Measurements from ENCODE around the gene AGTPBP1. TPM values are rescaled to one million over a fixed set of nuclear protein-coding genes. Genes with fewer than 3 reads are reported as not detected.
"Not testable (repeated sequence)": the region's sequence is repeated elsewhere in the genome, so short reads cannot be mapped to it uniquely, and the experiment has no call there.

AGTPBP1 gene, protein sequence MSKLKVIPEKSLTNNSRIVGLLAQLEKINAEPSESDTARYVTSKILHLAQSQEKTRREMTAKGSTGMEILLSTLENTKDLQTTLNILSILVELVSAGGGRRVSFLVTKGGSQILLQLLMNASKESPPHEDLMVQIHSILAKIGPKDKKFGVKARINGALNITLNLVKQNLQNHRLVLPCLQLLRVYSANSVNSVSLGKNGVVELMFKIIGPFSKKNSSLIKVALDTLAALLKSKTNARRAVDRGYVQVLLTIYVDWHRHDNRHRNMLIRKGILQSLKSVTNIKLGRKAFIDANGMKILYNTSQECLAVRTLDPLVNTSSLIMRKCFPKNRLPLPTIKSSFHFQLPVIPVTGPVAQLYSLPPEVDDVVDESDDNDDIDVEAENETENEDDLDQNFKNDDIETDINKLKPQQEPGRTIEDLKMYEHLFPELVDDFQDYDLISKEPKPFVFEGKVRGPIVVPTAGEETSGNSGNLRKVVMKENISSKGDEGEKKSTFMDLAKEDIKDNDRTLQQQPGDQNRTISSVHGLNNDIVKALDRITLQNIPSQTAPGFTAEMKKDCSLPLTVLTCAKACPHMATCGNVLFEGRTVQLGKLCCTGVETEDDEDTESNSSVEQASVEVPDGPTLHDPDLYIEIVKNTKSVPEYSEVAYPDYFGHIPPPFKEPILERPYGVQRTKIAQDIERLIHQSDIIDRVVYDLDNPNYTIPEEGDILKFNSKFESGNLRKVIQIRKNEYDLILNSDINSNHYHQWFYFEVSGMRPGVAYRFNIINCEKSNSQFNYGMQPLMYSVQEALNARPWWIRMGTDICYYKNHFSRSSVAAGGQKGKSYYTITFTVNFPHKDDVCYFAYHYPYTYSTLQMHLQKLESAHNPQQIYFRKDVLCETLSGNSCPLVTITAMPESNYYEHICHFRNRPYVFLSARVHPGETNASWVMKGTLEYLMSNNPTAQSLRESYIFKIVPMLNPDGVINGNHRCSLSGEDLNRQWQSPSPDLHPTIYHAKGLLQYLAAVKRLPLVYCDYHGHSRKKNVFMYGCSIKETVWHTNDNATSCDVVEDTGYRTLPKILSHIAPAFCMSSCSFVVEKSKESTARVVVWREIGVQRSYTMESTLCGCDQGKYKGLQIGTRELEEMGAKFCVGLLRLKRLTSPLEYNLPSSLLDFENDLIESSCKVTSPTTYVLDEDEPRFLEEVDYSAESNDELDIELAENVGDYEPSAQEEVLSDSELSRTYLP
- 100 to 1,000 TPM; 140 to 150 (median 140) TPM for total RNA-seq
- total RNA-seq (2013), result 119 TPM

DNA sequence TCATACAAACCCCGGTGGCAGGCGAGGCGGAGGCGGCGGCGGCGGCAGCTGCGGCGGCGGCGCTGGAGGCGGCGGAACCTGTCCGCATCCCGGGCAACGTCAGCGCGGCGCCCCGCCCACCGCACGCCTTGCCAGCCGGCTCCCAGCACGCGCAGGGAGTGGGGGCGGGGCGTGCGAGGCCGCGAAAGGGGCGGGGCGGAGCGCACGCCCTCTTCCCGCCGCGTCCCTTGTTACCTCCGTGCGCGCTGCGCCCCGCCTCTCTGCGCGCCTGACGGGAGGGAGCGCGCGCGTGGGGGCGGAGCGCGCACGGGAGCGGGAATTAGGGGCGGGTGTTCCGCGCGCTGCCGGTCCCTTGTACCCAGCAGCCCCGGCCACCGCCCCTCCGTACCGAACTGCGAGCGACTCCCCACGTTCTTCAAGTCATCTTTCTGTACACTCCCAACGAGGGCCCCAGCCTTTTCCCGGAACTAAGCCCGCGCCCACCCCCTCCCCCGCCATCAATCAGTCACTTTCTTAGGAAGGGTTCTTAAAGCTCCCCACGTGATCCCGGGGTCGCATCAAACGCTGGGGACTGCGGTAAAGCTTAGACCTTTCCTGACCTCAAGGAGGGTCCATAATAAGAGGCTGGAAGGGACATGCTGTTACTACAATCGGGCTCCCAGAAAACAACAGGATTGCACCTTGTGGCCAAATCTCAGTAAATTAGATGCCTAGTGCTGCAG is at the start of gene AGTPBP1:
TSS of gene AGTPBP1 (minus strand) at position 80 of the 722 bp plus-strand sequence. CDS start 29,421 bp downstream, outside the sequence.
- H3K4me3 ChIP-seq (ENCODE audit: low read length), result peak within 1 kb of the TSS; percentile 87
- H3K27me3 Mint-ChIP-seq (ENCODE audit: low read depth in 2 of 2), result no peaks in the 10 kb centered on the region
- peak within 1 kb of the TSS; percentile 92 for H3K27ac ChIP-seq (ENCODE audit: low read length)
- H3K4me1 Mint-ChIP-seq, result peaks cover 67 to 77% of the 10 kb centered on the region in 2 donors
- no peaks in the 10 kb centered on the region for H3K9me3 Mint-ChIP-seq
- peak within 1 kb of the TSS; percentile 93 for H3K4me3 Mint-ChIP-seq
- no peaks in the 10 kb centered on the region for H3K9me3 ChIP-seq (ENCODE audit: control insufficient read depth, insufficient read depth, low read length)
- H3K4me1 ChIP-seq (ENCODE audit: control insufficient read depth, insufficient read depth, low read length), result peaks cover 26% of the 10 kb centered on the region
- H3K36me3 ChIP-seq (ENCODE audit: control insufficient read depth, insufficient read depth, low read length), result no peaks in the 10 kb centered on the region
- TF ChIP-seq, protein P1, sequence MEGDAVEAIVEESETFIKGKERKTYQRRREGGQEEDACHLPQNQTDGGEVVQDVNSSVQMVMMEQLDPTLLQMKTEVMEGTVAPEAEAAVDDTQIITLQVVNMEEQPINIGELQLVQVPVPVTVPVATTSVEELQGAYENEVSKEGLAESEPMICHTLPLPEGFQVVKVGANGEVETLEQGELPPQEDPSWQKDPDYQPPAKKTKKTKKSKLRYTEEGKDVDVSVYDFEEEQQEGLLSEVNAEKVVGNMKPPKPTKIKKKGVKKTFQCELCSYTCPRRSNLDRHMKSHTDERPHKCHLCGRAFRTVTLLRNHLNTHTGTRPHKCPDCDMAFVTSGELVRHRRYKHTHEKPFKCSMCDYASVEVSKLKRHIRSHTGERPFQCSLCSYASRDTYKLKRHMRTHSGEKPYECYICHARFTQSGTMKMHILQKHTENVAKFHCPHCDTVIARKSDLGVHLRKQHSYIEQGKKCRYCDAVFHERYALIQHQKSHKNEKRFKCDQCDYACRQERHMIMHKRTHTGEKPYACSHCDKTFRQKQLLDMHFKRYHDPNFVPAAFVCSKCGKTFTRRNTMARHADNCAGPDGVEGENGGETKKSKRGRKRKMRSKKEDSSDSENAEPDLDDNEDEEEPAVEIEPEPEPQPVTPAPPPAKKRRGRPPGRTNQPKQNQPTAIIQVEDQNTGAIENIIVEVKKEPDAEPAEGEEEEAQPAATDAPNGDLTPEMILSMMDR (IDR thresholded peaks at IDR 0.05), result no peak
- DNase-seq, result peak; percentile 98
- peak within 1 kb of the TSS; percentile 91 to 94 for H3K27ac Mint-ChIP-seq
- no peaks in the 10 kb centered on the region for H3K27me3 ChIP-seq (ENCODE audit: control insufficient read depth, insufficient read depth, low read length)
- H3K36me3 Mint-ChIP-seq, result no peaks in the 10 kb centered on the region
- intact Hi-C loops (cut with micrococcal nuclease), result loop anchor here (1.0 to 2.0 kb wide), 4 partner anchors 16 to 198 kb away; no protein-coding TSS in a partner anchor
- WGBS (ENCODE audit: insufficient coverage), result under 1% methylated on average over 77 of the region's 77 CpGs
- peak; percentile 83 to 95 (median 88) for ATAC-seq

DNA sequence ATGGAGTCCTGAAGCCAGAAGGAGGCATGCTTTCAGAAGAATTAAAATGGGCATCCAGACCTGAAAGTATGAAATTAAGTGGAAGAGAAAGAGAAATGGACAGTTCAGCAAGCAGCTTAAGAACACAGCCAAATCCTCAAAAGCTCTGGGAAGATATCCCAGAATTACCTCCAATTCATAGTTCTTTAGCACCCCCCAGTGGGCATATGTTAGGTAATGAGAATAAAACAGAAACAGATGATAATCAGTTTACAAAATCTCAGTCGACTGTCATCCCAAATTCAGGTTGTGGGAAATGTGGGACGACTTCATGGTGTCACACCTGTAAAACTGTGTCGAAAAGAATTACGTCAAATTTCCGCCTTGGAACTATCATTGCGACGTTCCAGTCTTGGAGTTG is 44.4 kb upstream of the AGTPBP1 start:
- intact Hi-C loops (cut with micrococcal nuclease), result loop anchor here (5.0 kb wide), 1 partner anchor 89 kb away; no protein-coding TSS in a partner anchor
- TF ChIP-seq, protein P1 (IDR thresholded peaks at IDR 0.05), result peak; percentile 56
- H3K4me1 Mint-ChIP-seq; H3K9me3 Mint-ChIP-seq; H3K9me3 ChIP-seq (ENCODE audit: control insufficient read depth, insufficient read depth, low read length); H3K36me3 Mint-ChIP-seq; H3K27ac Mint-ChIP-seq; H3K4me3 ChIP-seq (ENCODE audit: low read length); H3K36me3 ChIP-seq (ENCODE audit: control insufficient read depth, insufficient read depth, low read length); H3K27me3 ChIP-seq (ENCODE audit: control insufficient read depth, insufficient read depth, low read length); H3K27me3 Mint-ChIP-seq (ENCODE audit: low read depth in 2 of 2); H3K4me1 ChIP-seq (ENCODE audit: control insufficient read depth, insufficient read depth, low read length); DNase-seq; H3K27ac ChIP-seq (ENCODE audit: low read length); H3K4me3 Mint-ChIP-seq: not testable (repeated sequence)
- WGBS (ENCODE audit: insufficient coverage), result no CpG with 5 or more reads among the region's 7 CpGs
- peak in 2 of 3 donors; percentile 47 to 52 for ATAC-seq

DNA sequence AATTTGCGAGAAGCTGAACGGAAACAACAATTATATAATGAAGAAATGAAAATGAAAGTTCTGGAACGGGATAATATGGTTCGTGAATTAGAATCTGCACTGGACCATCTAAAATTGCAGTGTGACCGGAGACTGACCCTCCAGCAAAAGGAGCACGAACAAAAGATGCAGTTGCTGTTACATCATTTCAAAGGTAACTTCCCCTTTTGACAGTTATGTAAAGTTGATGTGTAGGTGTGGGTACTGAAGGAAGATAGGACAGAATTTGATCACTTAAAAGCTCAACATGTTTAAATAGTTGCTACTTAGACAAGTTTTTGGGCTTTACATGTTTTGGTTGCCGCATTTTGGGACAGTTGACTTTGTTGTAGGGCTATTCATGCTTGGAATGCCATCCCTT is 32.1 kb upstream of the AGTPBP1 start:
- H3K36me3 ChIP-seq (ENCODE audit: control insufficient read depth, insufficient read depth, low read length); ATAC-seq; H3K4me1 Mint-ChIP-seq; H3K36me3 Mint-ChIP-seq; H3K4me3 ChIP-seq (ENCODE audit: low read length); H3K9me3 Mint-ChIP-seq; H3K4me1 ChIP-seq (ENCODE audit: control insufficient read depth, insufficient read depth, low read length); H3K9me3 ChIP-seq (ENCODE audit: control insufficient read depth, insufficient read depth, low read length); H3K27ac ChIP-seq (ENCODE audit: low read length); H3K27me3 ChIP-seq (ENCODE audit: control insufficient read depth, insufficient read depth, low read length); intact Hi-C loops (cut with micrococcal nuclease); H3K27ac Mint-ChIP-seq; H3K4me3 Mint-ChIP-seq; DNase-seq; H3K27me3 Mint-ChIP-seq (ENCODE audit: low read depth in 2 of 2): not testable (repeated sequence)
- WGBS (ENCODE audit: insufficient coverage), result 82% methylated on average over 6 of the region's 7 CpGs

DNA sequence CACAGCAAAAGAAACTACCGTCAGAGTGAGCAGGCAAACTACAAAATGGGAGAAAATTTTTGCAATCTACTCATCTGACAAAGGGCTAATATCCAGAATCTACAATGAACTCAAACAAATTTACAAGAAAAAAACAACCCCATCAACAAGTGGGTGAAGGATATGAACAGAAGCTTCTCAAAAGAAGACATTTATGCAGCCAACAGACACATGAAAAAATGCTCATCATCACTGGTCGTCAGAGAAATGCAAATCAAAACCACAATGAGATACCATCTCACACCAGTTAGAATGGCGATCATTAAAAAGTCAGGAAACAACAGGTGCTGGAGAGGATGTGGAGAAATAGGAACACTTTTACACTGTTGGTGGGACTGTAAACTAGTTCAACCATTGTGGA is 20.0 kb upstream of the AGTPBP1 start:
- H3K27ac Mint-ChIP-seq; H3K36me3 Mint-ChIP-seq; H3K4me1 ChIP-seq (ENCODE audit: control insufficient read depth, insufficient read depth, low read length); DNase-seq; H3K36me3 ChIP-seq (ENCODE audit: control insufficient read depth, insufficient read depth, low read length); H3K27ac ChIP-seq (ENCODE audit: low read length); ATAC-seq; H3K9me3 Mint-ChIP-seq; intact Hi-C loops (cut with micrococcal nuclease); H3K27me3 Mint-ChIP-seq (ENCODE audit: low read depth in 2 of 2); H3K4me1 Mint-ChIP-seq; H3K27me3 ChIP-seq (ENCODE audit: control insufficient read depth, insufficient read depth, low read length); H3K9me3 ChIP-seq (ENCODE audit: control insufficient read depth, insufficient read depth, low read length); H3K4me3 ChIP-seq (ENCODE audit: low read length); H3K4me3 Mint-ChIP-seq: not testable (repeated sequence)
- no CpG with 5 or more reads among the region's 3 CpGs for WGBS (ENCODE audit: insufficient coverage)

DNA sequence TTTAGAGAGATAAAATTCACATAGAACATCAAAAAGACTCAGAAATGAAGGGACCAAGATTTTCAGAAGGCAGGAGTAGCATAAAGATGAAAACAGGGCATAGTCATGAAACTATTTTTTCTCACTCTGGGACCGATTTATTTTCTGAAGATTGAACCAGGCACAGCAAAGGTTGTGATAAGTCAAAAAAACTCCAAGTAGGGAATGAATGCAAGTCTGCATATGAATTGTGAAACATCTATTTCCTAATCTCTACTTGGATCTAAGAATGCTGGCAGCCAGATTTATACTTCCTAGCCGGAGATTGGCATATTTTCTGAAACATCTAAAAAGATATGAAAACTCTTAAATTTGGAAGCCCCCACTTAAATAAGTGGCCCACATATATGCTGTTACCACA is 16.0 kb upstream of the AGTPBP1 start:
- H3K9me3 ChIP-seq (ENCODE audit: control insufficient read depth, insufficient read depth, low read length); H3K27me3 Mint-ChIP-seq (ENCODE audit: low read depth in 2 of 2); H3K36me3 ChIP-seq (ENCODE audit: control insufficient read depth, insufficient read depth, low read length); H3K4me3 ChIP-seq (ENCODE audit: low read length); H3K27ac ChIP-seq (ENCODE audit: low read length); H3K27me3 ChIP-seq (ENCODE audit: control insufficient read depth, insufficient read depth, low read length); H3K4me1 ChIP-seq (ENCODE audit: control insufficient read depth, insufficient read depth, low read length); intact Hi-C loops (cut with micrococcal nuclease); H3K4me1 Mint-ChIP-seq; ATAC-seq; H3K36me3 Mint-ChIP-seq; DNase-seq; H3K9me3 Mint-ChIP-seq; H3K4me3 Mint-ChIP-seq; H3K27ac Mint-ChIP-seq: not testable (repeated sequence)
- no CpG with 5 or more reads among the region's 2 CpGs for WGBS (ENCODE audit: insufficient coverage)

Data from natural killer cell (primary cell).